Coronary artery (tissue), 2 donors: Measurements from ENCODE around the gene USHBP1.
A peak's percentile ranks its signal among the peaks of the same experiment; 100 is the strongest.

ENCODE experiments used
- DNase-seq: peaks from one replicate; pipeline ENCODE4 v3.0.0-alpha.2; 2017; ENCODE audit warnings: low spot score
- H3K27ac ChIP-seq, 2 donors: fragments of 200-600 bp; sonication (generic); one replicate each; pipeline ENCODE4 v1.5.1; 2016 to 2019
- H3K4me3 ChIP-seq: fragments of 200-600 bp; sonication (generic); 2 replicates; pipeline ENCODE4 v1.5.1; 2016; ENCODE audit warnings: mild to moderate bottlenecking, moderate library complexity
- CTCF ChIP-seq: fragments of 200-600 bp; sonication (generic); IDR thresholded peaks from one replicate; pipeline ENCODE4 v1.5.1; 2019; ENCODE audit warnings: antibody characterized with exemption

Gene USHBP1

GRCh38 chr19:17294051-17294891 lies 29.7 kb upstream of the USHBP1 start:
- no peak overlapping the region for H3K27ac ChIP-seq
- no peak overlapping the region for H3K4me3 ChIP-seq
- no peak for DNase-seq
- no peak for TF ChIP-seq CTCF

GRCh38 chr19:17293605-17294004 lies 29.1 kb upstream of the USHBP1 start:
- Histone ChIP-seq H3K4me3 (no peak overlapping the region), H3K27ac (no peak overlapping the region)
- no peak for DNase-seq
- TF ChIP-seq CTCF: no peak

DNA sequence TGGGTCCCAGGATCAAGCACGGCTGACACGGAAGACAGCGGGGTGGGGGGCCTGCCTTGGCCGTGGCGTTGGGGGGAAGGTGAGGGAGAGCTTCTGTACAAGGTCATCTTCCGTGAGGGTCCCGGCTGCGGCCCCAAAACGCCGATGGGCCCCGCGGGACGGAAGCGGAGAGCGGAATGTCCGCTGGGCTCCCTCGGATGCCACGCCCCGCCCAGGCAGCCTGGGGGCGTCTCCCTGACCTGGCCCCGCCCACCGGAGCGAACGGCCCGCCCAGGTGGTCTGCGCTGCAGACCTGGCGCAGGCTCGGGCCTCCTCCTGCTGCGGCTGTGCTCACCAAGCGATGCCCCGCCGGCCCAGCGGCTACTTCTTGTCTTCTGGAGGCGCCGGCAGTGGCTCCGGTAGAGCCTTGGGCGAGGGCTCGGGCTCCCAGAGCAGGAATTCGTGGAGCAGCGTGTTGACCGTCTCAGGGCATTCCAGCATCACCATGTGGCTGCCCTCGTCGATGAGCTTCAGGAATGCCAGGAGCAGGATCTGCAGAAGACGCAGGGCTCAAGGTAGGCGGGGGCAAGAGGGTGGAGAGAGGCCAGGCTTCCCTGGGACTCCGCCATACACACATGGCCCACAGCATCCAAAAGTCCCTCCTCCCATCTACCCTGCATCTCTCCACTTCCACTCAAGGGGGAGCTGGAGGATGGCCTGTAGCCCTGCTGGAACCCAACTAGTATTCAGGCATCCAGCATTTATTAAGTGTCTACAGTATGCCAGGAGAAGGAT lies 27.9 kb upstream of the USHBP1 start:
- Histone ChIP-seq H3K4me3 (peak overlapping the region; percentile 73), H3K27ac (peak overlapping the region; percentile 48 to 84)
- TF ChIP-seq CTCF: peak; percentile 67
- DNase-seq: no peak

DNA sequence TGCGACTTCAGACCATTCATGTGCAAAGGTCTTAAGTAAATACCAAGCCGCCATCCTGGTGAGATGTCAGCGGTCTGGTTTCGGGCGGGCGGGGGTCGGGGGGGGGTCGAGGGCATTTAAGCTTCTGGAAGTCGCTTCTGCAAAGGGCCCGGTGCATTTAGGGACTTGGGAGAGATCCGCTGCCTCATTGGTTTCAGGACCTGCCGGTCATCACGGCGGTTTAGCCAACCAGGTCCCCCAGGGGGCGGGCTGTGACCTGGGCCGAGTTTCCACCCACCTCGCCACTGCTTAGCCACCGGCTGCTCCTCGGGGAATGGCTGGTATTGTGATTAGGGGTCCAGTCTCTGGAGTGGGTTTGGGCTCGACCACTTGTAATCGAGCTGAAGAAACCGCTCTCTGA lies 24.9 kb upstream of the USHBP1 start:
- Histone ChIP-seq H3K27ac (no peak overlapping the region), H3K4me3 (no peak overlapping the region)
- no peak for DNase-seq
- no peak for TF ChIP-seq CTCF

DNA sequence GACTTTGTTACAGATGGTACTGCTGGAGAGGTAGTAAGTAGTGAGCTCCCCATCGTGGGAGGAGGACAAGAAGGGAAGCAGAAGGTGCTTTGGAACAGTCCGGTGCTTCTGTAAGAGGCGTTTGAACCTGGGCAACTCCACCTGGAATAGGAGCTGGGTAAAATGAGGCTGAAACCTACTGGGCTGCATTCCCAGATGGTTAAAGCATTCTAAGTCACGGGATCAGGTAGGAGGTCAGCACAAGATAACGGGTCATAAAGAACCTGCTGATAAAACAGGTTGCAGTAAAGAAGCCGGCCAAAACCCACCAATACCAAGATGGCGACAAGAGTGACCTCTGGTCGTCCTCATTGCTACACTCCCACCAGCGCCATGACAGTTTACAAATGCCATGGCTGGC lies 22.2 kb upstream of the USHBP1 start:
- Histone ChIP-seq H3K4me3 (no peak overlapping the region), H3K27ac (no peak overlapping the region)
- no peak for DNase-seq
- TF ChIP-seq CTCF: no peak

DNA sequence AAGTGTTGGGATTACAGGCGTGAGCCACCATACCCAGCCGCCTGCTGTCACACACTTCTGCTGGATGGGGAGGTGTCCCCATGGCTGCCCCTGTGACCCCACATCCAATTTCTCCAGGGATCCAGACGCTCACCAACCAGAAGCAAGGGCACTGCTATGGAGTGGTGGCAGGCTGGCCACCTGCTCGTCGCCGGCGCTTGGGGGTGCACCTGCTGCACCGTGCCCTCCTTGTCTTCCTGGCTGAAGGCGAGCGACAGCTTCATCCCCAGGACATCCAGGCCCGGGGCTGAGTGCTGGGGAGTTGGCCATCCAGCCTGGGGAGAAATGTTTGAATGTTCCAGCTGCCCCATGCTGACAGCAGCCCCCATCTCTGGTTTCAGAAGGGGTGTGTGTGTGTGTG lies 21.7 kb upstream of the USHBP1 start:
- Histone ChIP-seq H3K27ac (no peak overlapping the region), H3K4me3 (no peak overlapping the region)
- no peak for DNase-seq
- no peak for TF ChIP-seq CTCF
